ENCODE results near the gene ARHGAP22. TPM values are rescaled to one million over a fixed set of nuclear protein-coding genes. Genes with fewer than 3 reads are reported as not detected.

Gene ARHGAP22
- total and polyA plus RNA-seq, 4 donors = 0.23 to 2.3 (median 0.54) TPM

GRCh38 chr10:48592346-48592745 lies 12.5 kb downstream of the ARHGAP22 start:
- TF ChIP-seq JUND (IDR thresholded peaks at IDR 0.05) = no peak
- TF ChIP-seq HNF4A (conservative IDR thresholded peaks at IDR 0.05) = no peak
- no peak for TF ChIP-seq FOXA2 (IDR thresholded peaks at IDR 0.05)
- Histone ChIP-seq H3K9ac (ENCODE audit: low read depth in 1 of 2, low read length in 2 of 2) (no peak overlapping the region), H3K27me3 (ENCODE audit: control insufficient read depth in 4 of 4, insufficient read depth in 4 of 4, low read length in 3 of 4) (peaks cover 0 to 3% (median 0%) of the 10 kb centered on the region in 4 donors), H3K4me1 (ENCODE audit: control insufficient read depth in 4 of 4, insufficient read depth in 4 of 4, low read length in 3 of 4) (no peaks in the 10 kb centered on the region), H3K4me3 (ENCODE audit: low read depth in 1 of 3, low read length in 3 of 3) (no peak overlapping the region), H3K27ac (ENCODE audit: low read depth in 1 of 2, low read length in 2 of 2) (no peak overlapping the region), H3K9me3 (ENCODE audit: control insufficient read depth in 4 of 4, low read length in 3 of 4) (no peaks in the 10 kb centered on the region), H3K36me3 (ENCODE audit: control insufficient read depth in 4 of 4, insufficient read depth in 3 of 4, low read depth in 1 of 4, low read length in 3 of 4) (no peaks in the 10 kb centered on the region)
- DNase-seq (ENCODE audit: low spot score) = no peak
- 87% methylated on average over 6 of the region's 6 CpGs for WGBS

GRCh38 chr10:48590945-48591344 lies 13.9 kb downstream of the ARHGAP22 start:
- Histone ChIP-seq H3K9me3 (ENCODE audit: control insufficient read depth in 4 of 4, low read length in 3 of 4) (no peaks in the 10 kb centered on the region), H3K4me1 (ENCODE audit: control insufficient read depth in 4 of 4, insufficient read depth in 4 of 4, low read length in 3 of 4) (no peaks in the 10 kb centered on the region), H3K9ac (ENCODE audit: low read depth in 1 of 2, low read length in 2 of 2) (no peak overlapping the region), H3K27me3 (ENCODE audit: control insufficient read depth in 4 of 4, insufficient read depth in 4 of 4, low read length in 3 of 4) (peaks cover 0 to 1% (median 0%) of the 10 kb centered on the region in 4 donors), H3K4me3 (ENCODE audit: low read depth in 1 of 3, low read length in 3 of 3) (no peak overlapping the region), H3K27ac (ENCODE audit: low read depth in 1 of 2, low read length in 2 of 2) (no peak overlapping the region), H3K36me3 (ENCODE audit: control insufficient read depth in 4 of 4, insufficient read depth in 3 of 4, low read depth in 1 of 4, low read length in 3 of 4) (no peaks in the 10 kb centered on the region)
- WGBS = 92% methylated on average over 10 of the region's 10 CpGs
- no peak for TF ChIP-seq MAX (IDR thresholded peaks at IDR 0.05)
- TF ChIP-seq ZBTB33 (IDR thresholded peaks at IDR 0.05) = no peak
- TF ChIP-seq YY1 (IDR thresholded peaks at IDR 0.05) = no peak
- TF ChIP-seq EGR1 (IDR thresholded peaks at IDR 0.05; ENCODE audit: low read depth in 2 of 2) = no peak
- TF ChIP-seq FOXA1 (IDR thresholded peaks at IDR 0.05) = no peak
- no peak for TF ChIP-seq GABPA (IDR thresholded peaks at IDR 0.05 in 1 of 2, conservative IDR thresholded peaks at IDR 0.05 in 1 of 2)
- no peak for TF ChIP-seq JUND (IDR thresholded peaks at IDR 0.05)
- no peak for TF ChIP-seq RXRA (IDR thresholded peaks at IDR 0.05)
- no peak for TF ChIP-seq SP1 (IDR thresholded peaks at IDR 0.05)
- TF ChIP-seq CTCF (IDR thresholded peaks at IDR 0.05; ENCODE audit: low read depth, low read length, missing input control) = no peak
- TF ChIP-seq RAD21 (IDR thresholded peaks at IDR 0.05) = no peak
- no peak for TF ChIP-seq REST (IDR thresholded peaks at IDR 0.05)
- TF ChIP-seq ATF3 (IDR thresholded peaks at IDR 0.05) = no peak
- TF ChIP-seq HNF4G (IDR thresholded peaks at IDR 0.05) = no peak
- DNase-seq (ENCODE audit: low spot score) = no peak
